ENCODE data around the gene STON2. TPM values are rescaled to one million over a fixed set of nuclear protein-coding genes. Genes with fewer than 3 reads are reported as not detected.

Gene STON2
- total and polyA plus RNA-seq, 2 of the 8 experiments (the other 6 are each of a cell fraction or from before 2014, with no cell fraction given) = 8.9 to 50.0 TPM

GRCh38 chr14:81353691-81354323, 46.3 kb downstream of the STON2 start:
- Histone ChIP-seq H3K36me3 (ENCODE audit: control insufficient read depth in 2 of 4, insufficient read depth in 4 of 4, low read length in 3 of 4) (no peaks in the 10 kb centered on the region), H3K79me2 (ENCODE audit: control insufficient read depth in 1 of 2, insufficient read depth in 2 of 2, low read length in 2 of 2) (peaks cover 0 to 5% of the 10 kb centered on the region in 2 experiments; a peak in 3 of 4 replicates), H3K23me2 (ENCODE audit: low read depth, low read length) (no peaks in the 10 kb centered on the region), H2AFZ (ENCODE audit: low read length) (no peak overlapping the region), H2BK12ac (ENCODE audit: low read depth, low read length) (no peak overlapping the region), H2AK5ac (ENCODE audit: low read depth, low read length) (no peak overlapping the region), H3K9me3 (ENCODE audit: insufficient read depth in 2 of 2, low read depth in 1 of 2, low read length in 1 of 2) (no peaks in the 10 kb centered on the region), H3K9ac (replicated peaks in 1 of 4; ENCODE audit: extremely low read depth in 1 of 4, low read depth in 3 of 4, low read length in 3 of 4) (no peak overlapping the region), H3K56ac (replicated peaks; ENCODE audit: insufficient read length, low read depth, low read length) (no peak overlapping the region), H3K18ac (ENCODE audit: extremely low read depth, low read length) (no peak overlapping the region), H3K4me2 (ENCODE audit: insufficient read depth in 1 of 2, low read depth in 2 of 2, low read length in 2 of 2) (no peak overlapping the region), H3K4ac (replicated peaks; ENCODE audit: insufficient read length, low read depth, low read length) (no peak overlapping the region), H2BK5ac (ENCODE audit: low read depth, low read length) (no peak overlapping the region), H4K5ac (ENCODE audit: insufficient read length, low read depth, low read length) (no peak overlapping the region), H2BK20ac (ENCODE audit: low read length) (no peak overlapping the region), H4K8ac (ENCODE audit: extremely low read depth, insufficient read depth, low read length) (no peak overlapping the region), H4K20me1 (replicated peaks in 1 of 2; ENCODE audit: control insufficient read depth in 1 of 2, insufficient read depth in 2 of 2, low read length in 2 of 2) (no peaks in the 10 kb centered on the region), H2BK15ac (ENCODE audit: low read length) (no peak overlapping the region), H2BK120ac (replicated peaks; ENCODE audit: low read depth, low read length) (no peak overlapping the region), H3K4me3 (ENCODE audit: extremely low read depth in 1 of 4, insufficient read depth in 2 of 4, low read depth in 3 of 4, low read length in 4 of 4) (no peak overlapping the region), H3K27me3 (replicated peaks in 1 of 4; ENCODE audit: control insufficient read depth in 3 of 4, extremely low read depth in 1 of 4, insufficient read depth in 3 of 4, low read length in 3 of 4) (no peaks in the 10 kb centered on the region), H4K91ac (replicated peaks; ENCODE audit: insufficient read length, low read length) (no peak overlapping the region), H3K27ac (ENCODE audit: low read depth, low read length) (no peak overlapping the region), H3K23ac (ENCODE audit: insufficient read length) (no peak overlapping the region), H3K14ac (ENCODE audit: insufficient read length) (no peak overlapping the region), H3K4me1 (replicated peaks in 1 of 4; ENCODE audit: control insufficient read depth in 3 of 4, insufficient read depth in 4 of 4, low read length in 3 of 4) (no peaks in the 10 kb centered on the region), H3K79me1 (ENCODE audit: low read depth, low read length) (peaks cover 2% of the 10 kb centered on the region; the same call in 1 of the 2 replicates)
- TF ChIP-seq KDM5A (IDR thresholded peaks at IDR 0.05; ENCODE audit: low read length) = no peak
- TF ChIP-seq JUND (IDR thresholded peaks at IDR 0.05; ENCODE audit: low read length) = no peak
- peak in 1 of 3 experiments; percentile 23; a peak in 1 of 4 replicates for TF ChIP-seq CTCF (IDR thresholded peaks at IDR 0.05; ENCODE audit: control extremely low read depth in 1 of 3, insufficient read depth in 1 of 3, low read depth in 1 of 3, low read length in 3 of 3)
- ChIA-PET CTCF (ENCODE audit: partially characterized antibody) (interaction anchor here (0.8 to 2.0 kb wide), 16 partner anchors 9 to 111 kb away, joined by 3 to 9 read pairs (median 4); no protein-coding TSS in a partner anchor), POLR2A (ENCODE audit: partially characterized antibody) (no interaction called here)
- no peak for FAIRE-seq
- DNase-seq (ENCODE audit: low read depth in 1 of 2, low spot score in 2 of 2) = no peak
- WGBS, 2 experiments (ENCODE audit: extremely low coverage in 1 of 2, insufficient coverage in 1 of 2, insufficient read length in 1 of 2, insufficient replicate concordance in 2 of 2, low coverage in 1 of 2, low lambda C conversion rate in 2 of 2, missing lambda C conversion rate in 1 of 2) = 79% methylated on average over 5 of the region's 5 CpGs; no CpG with 5 or more reads in 1 of the 2 experiments

Measured in H1 (cell line).